ENCODE results near the gene ZNF439.

DNA sequence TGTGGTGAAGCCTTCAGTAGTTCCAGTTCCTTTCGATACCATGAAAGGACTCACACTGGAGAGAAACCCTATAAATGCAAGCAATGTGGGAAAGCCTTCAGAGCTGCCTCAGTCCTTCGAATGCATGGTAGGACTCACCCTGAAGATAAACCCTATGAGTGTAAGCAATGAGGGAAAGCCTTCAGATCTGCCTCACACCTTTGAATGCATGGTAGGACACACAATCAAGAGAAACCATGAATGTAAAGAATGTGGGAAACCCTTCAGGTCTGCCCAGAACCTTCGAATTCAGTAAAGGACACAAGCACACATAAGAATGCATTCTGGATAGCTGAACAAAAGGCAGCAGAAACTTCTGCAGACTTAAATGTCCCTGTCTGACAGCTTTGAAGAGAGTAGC lies 57.4 kb downstream of the ZNF439 start:
- TF ChIP-seq, protein P1, sequence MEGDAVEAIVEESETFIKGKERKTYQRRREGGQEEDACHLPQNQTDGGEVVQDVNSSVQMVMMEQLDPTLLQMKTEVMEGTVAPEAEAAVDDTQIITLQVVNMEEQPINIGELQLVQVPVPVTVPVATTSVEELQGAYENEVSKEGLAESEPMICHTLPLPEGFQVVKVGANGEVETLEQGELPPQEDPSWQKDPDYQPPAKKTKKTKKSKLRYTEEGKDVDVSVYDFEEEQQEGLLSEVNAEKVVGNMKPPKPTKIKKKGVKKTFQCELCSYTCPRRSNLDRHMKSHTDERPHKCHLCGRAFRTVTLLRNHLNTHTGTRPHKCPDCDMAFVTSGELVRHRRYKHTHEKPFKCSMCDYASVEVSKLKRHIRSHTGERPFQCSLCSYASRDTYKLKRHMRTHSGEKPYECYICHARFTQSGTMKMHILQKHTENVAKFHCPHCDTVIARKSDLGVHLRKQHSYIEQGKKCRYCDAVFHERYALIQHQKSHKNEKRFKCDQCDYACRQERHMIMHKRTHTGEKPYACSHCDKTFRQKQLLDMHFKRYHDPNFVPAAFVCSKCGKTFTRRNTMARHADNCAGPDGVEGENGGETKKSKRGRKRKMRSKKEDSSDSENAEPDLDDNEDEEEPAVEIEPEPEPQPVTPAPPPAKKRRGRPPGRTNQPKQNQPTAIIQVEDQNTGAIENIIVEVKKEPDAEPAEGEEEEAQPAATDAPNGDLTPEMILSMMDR (IDR thresholded peaks at IDR 0.05) = no peak
- TF ChIP-seq POLR2A (IDR thresholded peaks at IDR 0.05) = no peak

Data from upper lobe of left lung (tissue), 4 donors.